Mucosa of rectum (tissue), 2 donors: ENCODE data around the gene DLX6.

Source experiments
- H3K27ac ChIP-seq, 2 donors: one replicate each; pipeline ENCODE4 v1.7.0; 2013; ENCODE audit warnings: inconsistent platforms in 2 of 2, low read depth in 2 of 2, low read length in 2 of 2
- H3K27me3 ChIP-seq, 2 donors: one replicate each; pipeline ENCODE4 v1.7.0; 2013; ENCODE audit warnings: low read length in 2 of 2; ENCODE audit not compliant: control insufficient read depth in 2 of 2, insufficient read depth in 2 of 2
- H3K36me3 ChIP-seq, 2 donors: one replicate each; pipeline ENCODE4 v1.7.0; 2013; ENCODE audit warnings: low read length in 2 of 2; ENCODE audit not compliant: control insufficient read depth in 2 of 2, insufficient read depth in 2 of 2
- H3K4me1 ChIP-seq, 2 donors: one replicate each; pipeline ENCODE4 v1.7.0; 2013; ENCODE audit warnings: low read length in 2 of 2, mild to moderate bottlenecking in 1 of 2; ENCODE audit not compliant: control insufficient read depth in 2 of 2, insufficient read depth in 2 of 2
- H3K4me3 ChIP-seq, 2 donors: one replicate each; pipeline ENCODE4 v1.7.0; 2013; ENCODE audit warnings: low read length in 2 of 2
- H3K9ac ChIP-seq, 2 donors: one replicate each; pipeline ENCODE4 v1.7.0; 2013; ENCODE audit warnings: low read length in 2 of 2, low read depth in 1 of 2, mild to moderate bottlenecking in 1 of 2
- H3K9me3 ChIP-seq, 2 donors: one replicate each; pipeline ENCODE4 v1.7.0; 2013; ENCODE audit warnings: low read length in 2 of 2; ENCODE audit not compliant: control insufficient read depth in 2 of 2
- donor health status: healthy.
- donor health status: Normal muscosa, but diverticular disease.

The DLX6 gene

GRCh38 chr7:97011536-97012364 lies 6.4 kb downstream of the DLX6 start:
- Histone ChIP-seq H3K9me3 (no peaks in the 10 kb centered on the region), H3K4me1 (no peaks in the 10 kb centered on the region), H3K36me3 (no peaks in the 10 kb centered on the region), H3K27me3 (peaks cover 72 to 83% of the 10 kb centered on the region in 2 donors), H3K27ac (no peak overlapping the region), H3K9ac (no peak overlapping the region), H3K4me3 (no peak overlapping the region)

DNA sequence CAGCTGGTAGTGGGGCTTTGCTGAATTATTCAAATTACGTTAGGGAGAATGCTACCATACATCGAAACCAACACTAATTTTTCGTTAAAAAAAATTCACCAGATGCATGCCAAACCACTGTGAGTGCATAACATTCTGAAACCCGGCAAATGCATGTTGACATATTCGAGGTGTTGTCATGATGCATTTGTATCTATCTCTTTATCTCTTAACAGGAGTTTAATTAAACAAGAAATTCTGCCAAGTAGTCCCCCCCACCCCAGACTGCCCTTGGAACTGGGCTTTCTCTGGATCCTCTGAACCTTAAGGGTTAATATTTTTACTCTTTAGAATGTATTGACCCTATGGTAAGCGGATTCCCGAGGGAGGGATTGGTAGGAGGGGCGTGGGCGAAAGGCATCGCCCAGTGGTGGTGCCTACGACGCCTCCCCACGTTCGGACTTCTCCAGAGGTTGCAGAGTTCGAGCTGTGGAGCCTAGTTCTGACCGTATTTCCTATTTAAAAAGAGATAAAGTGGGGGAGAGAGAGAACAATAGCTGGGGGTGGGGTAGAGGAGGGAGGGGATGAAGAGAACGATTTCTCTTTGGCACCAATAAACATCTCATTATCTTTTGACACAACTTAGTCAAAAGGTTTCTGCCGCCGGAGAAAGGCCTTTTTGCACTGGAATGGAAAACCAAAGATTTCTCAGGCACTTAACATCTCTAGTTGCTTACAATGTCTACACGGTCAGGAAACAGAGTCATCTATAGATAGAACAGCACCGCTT lies 7.2 kb downstream of the DLX6 start:
- H3K36me3 ChIP-seq: no peaks in the 10 kb centered on the region
- no peak overlapping the region for H3K27ac ChIP-seq
- H3K9me3 ChIP-seq: no peaks in the 10 kb centered on the region
- no peak overlapping the region for H3K4me3 ChIP-seq
- H3K27me3 ChIP-seq: peaks cover 73 to 83% of the 10 kb centered on the region in 2 donors
- peaks cover 0 to 3% of the 10 kb centered on the region in 2 donors for H3K4me1 ChIP-seq
- no peak overlapping the region for H3K9ac ChIP-seq

- Histone ChIP-seq H3K36me3 (no peaks in the 10 kb centered on the region), H3K4me3 (no peak overlapping the region), H3K27ac (no peak overlapping the region), H3K27me3 (peaks cover 73 to 84% of the 10 kb centered on the region in 2 donors), H3K9me3 (no peaks in the 10 kb centered on the region), H3K9ac (no peak overlapping the region), H3K4me1 (peaks cover 0 to 3% of the 10 kb centered on the region in 2 donors)
Observed at GRCh38 chr7:97013134-97013844, 7.9 kb downstream of the DLX6 start.

DNA sequence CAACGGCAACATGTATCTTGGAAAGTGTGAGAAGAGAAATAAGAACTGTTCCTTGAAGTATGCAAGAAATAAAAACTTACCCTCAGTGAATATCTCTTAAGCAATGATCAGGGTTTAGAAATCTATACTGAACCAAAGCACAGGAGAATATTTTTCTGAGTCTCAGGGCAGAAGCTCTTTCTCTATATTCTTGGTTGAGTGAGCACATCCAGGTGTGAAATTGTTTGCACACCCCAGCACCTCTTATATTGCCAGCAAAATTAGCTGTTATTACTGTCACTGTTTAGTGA lies 8.4 kb downstream of the DLX6 start:
- no peak overlapping the region for H3K4me3 ChIP-seq
- peaks cover 0 to 3% of the 10 kb centered on the region in 2 donors for H3K4me1 ChIP-seq
- H3K36me3 ChIP-seq: no peaks in the 10 kb centered on the region
- H3K9me3 ChIP-seq: no peaks in the 10 kb centered on the region
- H3K27ac ChIP-seq: no peak overlapping the region
- peaks cover 70 to 84% of the 10 kb centered on the region in 2 donors for H3K27me3 ChIP-seq
- no peak overlapping the region for H3K9ac ChIP-seq

DNA sequence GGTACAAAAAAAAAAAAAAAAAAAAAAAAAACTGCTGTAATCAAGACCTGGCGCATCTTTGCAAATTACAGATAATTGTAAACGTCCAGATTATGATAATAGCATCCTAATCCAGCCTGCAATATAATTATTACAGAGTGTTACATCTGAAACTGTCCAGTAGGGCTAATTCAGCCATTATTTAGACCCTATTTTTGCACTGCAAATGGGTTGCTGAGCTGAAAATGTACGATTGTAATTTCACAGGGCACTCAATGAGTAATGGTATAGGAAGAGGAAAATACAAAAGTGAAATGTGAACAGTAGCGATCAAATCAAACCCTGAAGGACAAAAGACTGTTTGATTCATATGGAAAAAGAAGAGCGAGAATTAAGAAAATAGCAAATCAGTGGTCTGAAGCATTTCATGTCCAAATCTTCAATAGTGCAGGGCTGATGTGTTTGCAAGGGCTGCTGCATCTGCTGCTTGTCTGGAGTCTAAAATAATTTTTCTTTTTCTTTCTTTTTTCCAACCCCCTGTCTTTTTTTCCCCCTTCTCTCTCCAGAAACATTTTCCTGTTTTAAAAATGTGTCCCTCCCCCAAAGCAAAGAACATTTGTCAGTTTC lies 8.9 kb downstream of the DLX6 start:
- no peak overlapping the region for H3K27ac ChIP-seq
- H3K36me3 ChIP-seq: no peaks in the 10 kb centered on the region
- peaks cover 74 to 88% of the 10 kb centered on the region in 2 donors for H3K27me3 ChIP-seq
- no peaks in the 10 kb centered on the region for H3K9me3 ChIP-seq
- H3K4me3 ChIP-seq: no peak overlapping the region
- H3K4me1 ChIP-seq: peaks cover 0 to 3% of the 10 kb centered on the region in 2 donors
- no peak overlapping the region for H3K9ac ChIP-seq

DNA sequence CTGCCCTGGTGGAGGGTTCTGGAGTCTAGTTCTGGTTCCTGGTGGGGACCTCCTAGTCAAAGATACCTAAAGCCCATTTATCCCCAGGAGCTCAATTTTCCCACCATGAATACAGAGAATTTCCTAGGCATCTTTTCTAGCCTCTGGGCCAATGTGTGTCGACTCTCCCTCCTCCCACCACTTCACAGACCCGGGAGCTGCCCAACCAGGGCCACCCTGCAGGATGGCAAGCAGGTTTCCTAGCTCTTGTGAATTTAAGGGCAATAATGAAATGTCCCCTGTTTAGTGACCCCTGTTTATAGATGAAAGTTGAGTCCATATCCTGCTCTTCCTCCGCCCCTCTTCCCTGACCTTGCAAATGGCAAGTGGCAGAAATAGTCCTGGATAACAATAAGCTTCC lies 9.9 kb downstream of the DLX6 start:
- Histone ChIP-seq H3K4me3 (no peak overlapping the region), H3K36me3 (no peaks in the 10 kb centered on the region), H3K27me3 (peaks cover 74 to 89% of the 10 kb centered on the region in 2 donors), H3K4me1 (peaks cover 0 to 3% of the 10 kb centered on the region in 2 donors), H3K9me3 (no peaks in the 10 kb centered on the region), H3K27ac (no peak overlapping the region), H3K9ac (no peak overlapping the region)

DNA sequence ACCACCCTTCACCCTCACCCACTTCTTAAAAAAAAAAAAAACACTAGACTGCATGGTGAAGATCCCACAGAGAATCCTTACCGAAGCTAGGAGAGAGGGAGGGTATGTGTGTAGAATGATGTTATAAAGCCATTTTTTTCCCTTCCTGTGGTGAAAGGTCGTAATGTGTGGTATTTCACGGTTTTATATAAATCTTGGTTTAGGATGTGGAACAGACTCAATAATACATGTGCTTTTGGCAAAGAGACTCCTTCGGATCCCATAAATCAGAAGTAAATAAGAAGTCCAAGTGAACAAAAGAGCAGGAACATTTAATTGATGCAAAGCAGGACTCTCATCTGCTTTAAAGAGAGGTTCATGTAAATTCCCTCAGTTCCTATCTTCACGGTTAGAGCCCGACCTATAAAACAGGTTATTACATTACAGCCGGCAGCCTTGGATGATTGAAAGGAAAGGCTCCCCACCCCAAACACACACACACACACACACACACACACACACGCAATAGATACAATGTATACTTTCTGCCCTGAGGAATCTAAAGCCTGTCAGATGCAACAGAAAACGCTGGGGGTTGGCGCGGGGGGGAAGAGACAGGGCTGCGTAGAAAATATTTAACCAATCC lies 10.5 kb downstream of the DLX6 start:
- Histone ChIP-seq H3K9ac (no peak overlapping the region), H3K27ac (no peak overlapping the region), H3K27me3 (peaks cover 76 to 93% of the 10 kb centered on the region in 2 donors), H3K36me3 (no peaks in the 10 kb centered on the region), H3K4me3 (no peak overlapping the region), H3K9me3 (no peaks in the 10 kb centered on the region), H3K4me1 (peaks cover 0 to 3% of the 10 kb centered on the region in 2 donors)

DNA sequence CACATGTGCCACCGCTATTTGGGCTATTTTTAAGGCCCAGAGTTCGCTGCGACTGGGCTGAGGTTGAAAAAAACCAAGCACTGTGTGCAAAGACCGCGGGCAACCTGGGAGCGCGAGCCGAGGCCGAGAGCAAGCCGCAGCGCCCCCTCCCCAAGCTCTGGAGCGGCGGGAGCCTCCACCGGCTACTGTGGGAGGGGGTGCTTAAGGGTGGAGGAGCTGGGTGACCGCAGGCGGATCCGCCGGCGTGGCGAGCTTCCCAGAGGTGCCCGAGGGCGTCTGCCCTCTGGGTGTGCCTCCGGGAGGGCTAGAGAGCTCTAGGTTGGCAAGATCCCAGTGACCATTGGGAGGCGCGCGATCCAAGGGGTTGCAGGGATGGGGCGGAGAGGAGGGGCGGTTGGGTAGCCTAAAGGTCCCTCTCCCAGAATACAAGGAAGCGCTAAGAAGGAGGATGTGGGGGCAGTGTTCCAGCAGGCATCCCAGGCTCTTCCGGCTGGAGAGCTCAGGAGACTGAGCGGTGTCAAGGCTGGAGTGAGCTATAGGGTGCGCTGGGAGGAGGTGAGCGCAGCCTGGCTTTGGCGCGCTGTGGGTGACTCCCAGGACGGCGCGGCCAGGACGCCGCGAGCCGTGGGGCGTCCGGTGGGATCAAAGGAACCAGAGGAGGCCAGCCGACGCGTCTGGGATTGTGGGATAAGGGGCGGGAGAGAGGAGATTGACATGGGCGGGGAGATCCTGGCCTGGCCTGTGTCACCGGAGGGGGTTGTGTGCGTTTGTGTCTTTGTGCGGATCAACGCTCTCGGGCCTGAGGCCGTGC lies 11.2 kb downstream of the DLX6 start:
- Histone ChIP-seq H3K4me3 (no peak overlapping the region), H3K9me3 (no peaks in the 10 kb centered on the region), H3K27me3 (peaks cover 74 to 88% of the 10 kb centered on the region in 2 donors), H3K27ac (no peak overlapping the region), H3K36me3 (no peaks in the 10 kb centered on the region), H3K9ac (no peak overlapping the region), H3K4me1 (peaks cover 0 to 3% of the 10 kb centered on the region in 2 donors)
